GM12878 (cell line): ENCODE measurements around the gene PPP1CC. TPM values are rescaled to one million over a fixed set of nuclear protein-coding genes. Genes with fewer than 3 reads are reported as not detected.

Source experiments
- ATAC-seq: fragments of 200-7000 bp; cut with Tn5 transposase; 3 replicates; pipeline ENCODE4 v1.9.1; 2020; ENCODE audit warnings: mild to moderate bottlenecking, moderate library complexity
- BruUV-seq: library from RNA; stranded (reverse); fragments of 400-500 nt; replicated peaks from 2 replicates; lab custom pipeline; 2021; lab: Mats Ljungman, UMichigan
- CTCF ChIA-PET: fragments of 300-600 bp; sonication (Branson Sonifier 250); formaldehyde crosslinking; extraction: SDS; loops from one replicate; lab custom pipeline; 2021; ENCODE audit warnings: inconsistent platforms; lab: Yijun Ruan, JAX
- POLR2A ChIA-PET: fragments of 350-600 bp; formaldehyde crosslinking; extraction: SDS; loops from one replicate; lab custom pipeline; 2021; ENCODE audit warnings: inconsistent platforms; lab: Charles Lee
- RAD21 ChIA-PET: fragments of 300-600 bp; sonication (Branson Sonifier 250); formaldehyde crosslinking; loops from one replicate; lab custom pipeline; 2023; ENCODE audit warnings: antibody characterized with exemption; ENCODE audit not compliant: unreplicated experiment; lab: Charles Lee
- SMC1A ChIA-PET: fragments of 300-600 bp; sonication (Branson Sonifier 250); formaldehyde crosslinking; loops from one replicate; lab custom pipeline; 2023; ENCODE audit not compliant: unreplicated experiment, uncharacterized antibody; lab: Charles Lee
- DNase-seq: peaks from one replicate; pipeline ENCODE4 v3.0.0-alpha.2; 2011; ENCODE audit warnings: low read depth, low spot score
- FAIRE-seq: peaks from 3 replicates; lab custom pipeline; 2011; peaks lifted over from hg19 to GRCh38; lab: Jason Lieb, UNC
- H2AFZ ChIP-seq: 2 replicates; pipeline ENCODE4 v1.6.0; 2011; ENCODE audit warnings: low read depth, low read length, control low read depth; ENCODE audit not compliant: control insufficient read depth
- H3K27ac ChIP-seq: 2 replicates; pipeline ENCODE4 v1.5.1; 2011; ENCODE audit warnings: control low read depth; ENCODE audit not compliant: control insufficient read depth, insufficient read depth
- H3K27me3 ChIP-seq, 2 experiments: replicated peaks in 1 of 2; 2 replicates each; pipeline versions ENCODE4 v1.6.0 to v1.6.1; 2011; ENCODE audit warnings: low read length in 1 of 2; ENCODE audit not compliant: control insufficient read depth in 2 of 2, insufficient read depth in 2 of 2
- H3K36me3 ChIP-seq, 2 experiments: 2 replicates each; pipeline ENCODE4 v1.5.1; 2011; ENCODE audit warnings: low read length in 1 of 2; ENCODE audit not compliant: control insufficient read depth in 2 of 2, insufficient read depth in 2 of 2
- H3K4me1 ChIP-seq: 2 replicates; pipeline ENCODE4 v1.6.1; 2011; ENCODE audit warnings: mild to moderate bottlenecking, low read length, moderate library complexity, mixed read lengths; ENCODE audit not compliant: control insufficient read depth, insufficient read depth
- H3K4me2 ChIP-seq: 2 replicates; pipeline ENCODE4 v1.6.0; 2011; ENCODE audit warnings: control low read depth; ENCODE audit not compliant: control insufficient read depth, insufficient read depth
- H3K4me3 ChIP-seq: fragments of 200-600 bp; sonication (generic); 2 replicates; pipeline ENCODE4 v1.5.1; 2016
- H3K79me2 ChIP-seq: 2 replicates; pipeline ENCODE4 v1.6.0; 2011; ENCODE audit warnings: low read length; ENCODE audit not compliant: control insufficient read depth, insufficient read depth
- H3K9ac ChIP-seq: 2 replicates; pipeline ENCODE4 v1.8.0; 2011; ENCODE audit warnings: low read length, control low read depth, mixed read lengths; ENCODE audit not compliant: control insufficient read depth, insufficient read depth
- H3K9me3 ChIP-seq: replicated peaks from 3 replicates; pipeline ENCODE4 v1.5.1; 2011; ENCODE audit warnings: mild to moderate bottlenecking, low read length; ENCODE audit not compliant: control insufficient read depth, insufficient read depth
- H4K20me1 ChIP-seq: 2 replicates; pipeline ENCODE4 v1.6.0; 2011; ENCODE audit not compliant: control insufficient read depth, insufficient read depth
- E4F1 ChIP-seq: fragments of 450-650 bp; IDR thresholded peaks from 2 replicates; pipeline ENCODE4 v1.6.1; 2018; ENCODE audit warnings: borderline replicate concordance, mild to moderate bottlenecking; ENCODE audit not compliant: partially characterized antibody
- TCF12 ChIP-seq: IDR thresholded peaks from 2 replicates; pipeline ENCODE4 v1.6.1; 2011; ENCODE audit warnings: low read depth, mild to moderate bottlenecking, low read length
- in situ Hi-C: fragments of 300-500 bp; cut with MboI; formaldehyde crosslinking; loops from 9 replicates; pipeline ENCODE4 v1.14.3; 2018; ENCODE audit warnings: mixed read lengths
- intact Hi-C: fragments of 100-400 bp; cut with micrococcal nuclease; formaldehyde crosslinking; loops from one replicate; pipeline ENCODE4 v1.14.2; 2022; ENCODE audit not compliant: unreplicated experiment
- polyA plus RNA-seq, 11 experiments: library from polyadenylated mRNA; depleted of rRNA in 4 of 11; unstranded in 6 of 11; stranded (reverse) in 5 of 11; fragments of >200 nt; fragmentation: Nextera tagmentation in 4 of 11; fragmentation: Illumina TruSeq in 1 of 11; extraction: Ambion mirVana in 4 of 11; extraction: Trizol in 1 of 11; gene quantifications; 1 replicate in 1 of 11; 2 replicates in 10 of 11; pipeline versions ENCODE4 v1.2.1 to v1.2.3, GENCODE V29; 2011 to 2016; ENCODE audit warnings: inconsistent platforms in 2 of 11, missing spikeins in 2 of 11, low read depth in 1 of 11
- total RNA-seq, 4 experiments: library from RNA; depleted of rRNA in 3 of 4; stranded (reverse); fragments of >200 nt in 3 of 4; fragmentation: Illumina TruSeq in 1 of 4; extraction: Trizol in 1 of 4; gene quantifications; 2 replicates each; pipeline versions ENCODE4 v1.2.1 to v1.2.3, GENCODE V29; 2013 to 2021

The PPP1CC gene
- total and polyA plus RNA-seq, 10 of the 15 experiments (the other 5 are each of a cell fraction or from before 2014, with no cell fraction given), result 64.4 to 279 (median 157) TPM

GRCh38 chr12:110721570-110721969 is 21.1 kb downstream of the PPP1CC start:
- ChIA-PET CTCF (interaction anchor here (0.6 to 1.2 kb wide), 2 partner anchors 10 to 13 kb away, joined by 3 to 5 read pairs; no protein-coding TSS in a partner anchor), RAD21 (no interaction called here)
- FAIRE-seq, result no peak

More at GRCh38 chr12:110721570-110721969, 21.1 kb downstream of the PPP1CC start:
- Histone ChIP-seq H3K4me1 (peaks cover 7% of the 10 kb centered on the region), H3K9me3 (no peaks in the 10 kb centered on the region), H3K79me2 (peaks cover 13% of the 10 kb centered on the region), H2AFZ (no peak overlapping the region), H3K36me3 (peaks cover 18 to 52% of the 10 kb centered on the region in 2 experiments), H3K27ac (no peak overlapping the region), H4K20me1 (no peaks in the 10 kb centered on the region; the same call in 1 of the 2 replicates), H3K4me3 (no peak overlapping the region), H3K27me3 (no peaks in the 10 kb centered on the region), H3K4me2 (no peak overlapping the region), H3K9ac (no peak overlapping the region)
- POLR2A ChIA-PET, result interaction anchor here (0.7 kb wide), 1 partner anchor 20 kb away, joined by 3 read pairs; no protein-coding TSS in a partner anchor
- no peak for TF ChIP-seq E4F1
- no peak for TF ChIP-seq TCF12
- in situ Hi-C loops, result no loop called here
- SMC1A ChIA-PET, result interaction anchor here (1.0 to 1.5 kb wide), 2 partner anchors 16 to 20 kb away, joined by 3 to 4 read pairs; no protein-coding TSS in a partner anchor
- no peak for ATAC-seq
- intact Hi-C loops, result no loop called here
- no TSS peak for BruUV-seq
- DNase-seq, result no peak
